HepG2 (cell line): ENCODE data around the gene TP73. TPM values are rescaled to one million over a fixed set of nuclear protein-coding genes. Genes with fewer than 3 reads are reported as not detected.

Experiments used
- BCLAF1 ChIP-seq: fragments of 450-650 bp; IDR thresholded peaks from 2 replicates; pipeline ENCODE4 v1.6.1; 2017; ENCODE audit warnings: mild to moderate bottlenecking
- KLF16 ChIP-seq, 2 experiments: sonication (generic) in 1 of 2; formaldehyde crosslinking in 1 of 2; IDR thresholded peaks; 2 replicates each; pipeline versions ENCODE4 v1.6.1 to v1.8.0; 2016 to 2023; ENCODE audit warnings: missing genetic modification reagents in 2 of 2, missing compliant biosample characterization in 1 of 2
- NFKBIZ ChIP-seq: IDR thresholded peaks from 2 replicates; pipeline ENCODE4 v1.6.1; 2018; ENCODE audit warnings: missing genetic modification reagents, missing compliant biosample characterization
- NR2F6 ChIP-seq, 2 experiments: IDR thresholded peaks; 2 replicates each; pipeline ENCODE4 v1.6.1; 2016; ENCODE audit warnings: antibody characterized with exemption in 1 of 2, mild to moderate bottlenecking in 1 of 2
- RFXAP ChIP-seq: sonication (generic); formaldehyde crosslinking; IDR thresholded peaks from 2 replicates; pipeline ENCODE4 v1.4.0; 2020; ENCODE audit warnings: missing genetic modification reagents, borderline replicate concordance
- SNAI1 ChIP-seq: sonication (generic); formaldehyde crosslinking; IDR thresholded peaks from 2 replicates; pipeline ENCODE4 v1.5.0; 2020; ENCODE audit warnings: mild to moderate bottlenecking, missing genetic modification reagents, borderline replicate concordance
- TARDBP ChIP-seq: sonication (generic); formaldehyde crosslinking; IDR thresholded peaks from 2 replicates; pipeline ENCODE4 v1.8.0; 2022; ENCODE audit warnings: mild to moderate bottlenecking, missing genetic modification reagents
- ZFP82 ChIP-seq: sonication (generic); formaldehyde crosslinking; IDR thresholded peaks from 2 replicates; pipeline ENCODE4 v1.5.1; 2020; ENCODE audit warnings: mild to moderate bottlenecking, missing genetic modification reagents, borderline replicate concordance
- ZNF407 ChIP-seq: sonication (generic); formaldehyde crosslinking; IDR thresholded peaks from one replicate; pipeline ENCODE4 v1.5.1; 2020; ENCODE audit warnings: mild to moderate bottlenecking, missing genetic modification reagents; ENCODE audit errors: not compliant biosample characterization
- polyA plus RNA-seq, 8 experiments: library from polyadenylated mRNA; depleted of rRNA in 3 of 8; stranded (reverse) in 7 of 8; unstranded in 1 of 8; fragments of >200 nt; fragmentation: Illumina TruSeq in 4 of 8; extraction: Trizol in 4 of 8; gene quantifications; 2 replicates each; pipeline versions ENCODE4 v1.2.1 to v1.2.3, GENCODE V29; 2011 to 2016; ENCODE audit warnings: low read depth in 4 of 8, missing spikeins in 1 of 8, mixed read lengths in 1 of 8; ENCODE audit not compliant: insufficient read depth in 1 of 8
- total RNA-seq, 5 experiments: library from RNA; depleted of rRNA; stranded (reverse); fragments of >200 nt; fragmentation: Illumina TruSeq; extraction: Trizol; gene quantifications; 2 replicates each; pipeline ENCODE4 v1.2.3, GENCODE V29; 2016; ENCODE audit warnings: low read depth in 1 of 5
- TF ChIP-seq, protein P1 (sequence below): IDR thresholded peaks from 2 replicates; pipeline ENCODE4 v1.6.1; 2012; ENCODE audit warnings: low read length, improper control_type of control experiment
- TF ChIP-seq, protein P2 (sequence below): sonication (generic); formaldehyde crosslinking; IDR thresholded peaks from 2 replicates; pipeline ENCODE4 v1.5.1; 2020; ENCODE audit warnings: missing genetic modification reagents, mild to moderate bottlenecking, borderline replicate concordance

Gene TP73
- total and polyA plus RNA-seq, 2 of the 13 experiments (the other 11 are each of a cell fraction or from before 2014, with no cell fraction given): 0.49 to 1.1 TPM

GRCh38 chr1:3775490-3776230 lies 123.3 kb downstream of the TP73 start (continued):
- TF ChIP-seq, protein P1, sequence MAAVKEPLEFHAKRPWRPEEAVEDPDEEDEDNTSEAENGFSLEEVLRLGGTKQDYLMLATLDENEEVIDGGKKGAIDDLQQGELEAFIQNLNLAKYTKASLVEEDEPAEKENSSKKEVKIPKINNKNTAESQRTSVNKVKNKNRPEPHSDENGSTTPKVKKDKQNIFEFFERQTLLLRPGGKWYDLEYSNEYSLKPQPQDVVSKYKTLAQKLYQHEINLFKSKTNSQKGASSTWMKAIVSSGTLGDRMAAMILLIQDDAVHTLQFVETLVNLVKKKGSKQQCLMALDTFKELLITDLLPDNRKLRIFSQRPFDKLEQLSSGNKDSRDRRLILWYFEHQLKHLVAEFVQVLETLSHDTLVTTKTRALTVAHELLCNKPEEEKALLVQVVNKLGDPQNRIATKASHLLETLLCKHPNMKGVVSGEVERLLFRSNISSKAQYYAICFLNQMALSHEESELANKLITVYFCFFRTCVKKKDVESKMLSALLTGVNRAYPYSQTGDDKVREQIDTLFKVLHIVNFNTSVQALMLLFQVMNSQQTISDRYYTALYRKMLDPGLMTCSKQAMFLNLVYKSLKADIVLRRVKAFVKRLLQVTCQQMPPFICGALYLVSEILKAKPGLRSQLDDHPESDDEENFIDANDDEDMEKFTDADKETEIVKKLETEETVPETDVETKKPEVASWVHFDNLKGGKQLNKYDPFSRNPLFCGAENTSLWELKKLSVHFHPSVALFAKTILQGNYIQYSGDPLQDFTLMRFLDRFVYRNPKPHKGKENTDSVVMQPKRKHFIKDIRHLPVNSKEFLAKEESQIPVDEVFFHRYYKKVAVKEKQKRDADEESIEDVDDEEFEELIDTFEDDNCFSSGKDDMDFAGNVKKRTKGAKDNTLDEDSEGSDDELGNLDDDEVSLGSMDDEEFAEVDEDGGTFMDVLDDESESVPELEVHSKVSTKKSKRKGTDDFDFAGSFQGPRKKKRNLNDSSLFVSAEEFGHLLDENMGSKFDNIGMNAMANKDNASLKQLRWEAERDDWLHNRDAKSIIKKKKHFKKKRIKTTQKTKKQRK: no peak
- TF ChIP-seq, protein P2, sequence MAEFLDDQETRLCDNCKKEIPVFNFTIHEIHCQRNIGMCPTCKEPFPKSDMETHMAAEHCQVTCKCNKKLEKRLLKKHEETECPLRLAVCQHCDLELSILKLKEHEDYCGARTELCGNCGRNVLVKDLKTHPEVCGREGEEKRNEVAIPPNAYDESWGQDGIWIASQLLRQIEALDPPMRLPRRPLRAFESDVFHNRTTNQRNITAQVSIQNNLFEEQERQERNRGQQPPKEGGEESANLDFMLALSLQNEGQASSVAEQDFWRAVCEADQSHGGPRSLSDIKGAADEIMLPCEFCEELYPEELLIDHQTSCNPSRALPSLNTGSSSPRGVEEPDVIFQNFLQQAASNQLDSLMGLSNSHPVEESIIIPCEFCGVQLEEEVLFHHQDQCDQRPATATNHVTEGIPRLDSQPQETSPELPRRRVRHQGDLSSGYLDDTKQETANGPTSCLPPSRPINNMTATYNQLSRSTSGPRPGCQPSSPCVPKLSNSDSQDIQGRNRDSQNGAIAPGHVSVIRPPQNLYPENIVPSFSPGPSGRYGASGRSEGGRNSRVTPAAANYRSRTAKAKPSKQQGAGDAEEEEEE: no peak
- 0 out of 2 replicates have a peak, but pooled peaks have one; percentile 70 for TF ChIP-seq ZFP82 (CRISPR knock-in tag)
- peak; percentile 72 for TF ChIP-seq RFXAP (CRISPR knock-in tag)
- no peak for TF ChIP-seq BCLAF1
- peak; percentile 88; the same call in 1 of the 2 replicates for TF ChIP-seq TARDBP
- TF ChIP-seq SNAI1: peak; percentile 87; the same call in 1 of the 2 replicates
- TF ChIP-seq KLF16 (CRISPR knock-in tag; IDR thresholded peaks at IDR 0.05): no peak
- peak; percentile 40; the same call in 1 of the 2 replicates for TF ChIP-seq NR2F6 (IDR thresholded peaks at IDR 0.05)
- peak; percentile 58; the same call in 1 of the 2 replicates for TF ChIP-seq NR2F6 (CRISPR knock-in tag; IDR thresholded peaks at IDR 0.05)
- no peak for TF ChIP-seq ZNF407 (CRISPR knock-in tag)
- no peak for TF ChIP-seq NFKBIZ (CRISPR knock-in tag)
